ENCODE data around the gene PDE3A.

Gene PDE3A

DNA sequence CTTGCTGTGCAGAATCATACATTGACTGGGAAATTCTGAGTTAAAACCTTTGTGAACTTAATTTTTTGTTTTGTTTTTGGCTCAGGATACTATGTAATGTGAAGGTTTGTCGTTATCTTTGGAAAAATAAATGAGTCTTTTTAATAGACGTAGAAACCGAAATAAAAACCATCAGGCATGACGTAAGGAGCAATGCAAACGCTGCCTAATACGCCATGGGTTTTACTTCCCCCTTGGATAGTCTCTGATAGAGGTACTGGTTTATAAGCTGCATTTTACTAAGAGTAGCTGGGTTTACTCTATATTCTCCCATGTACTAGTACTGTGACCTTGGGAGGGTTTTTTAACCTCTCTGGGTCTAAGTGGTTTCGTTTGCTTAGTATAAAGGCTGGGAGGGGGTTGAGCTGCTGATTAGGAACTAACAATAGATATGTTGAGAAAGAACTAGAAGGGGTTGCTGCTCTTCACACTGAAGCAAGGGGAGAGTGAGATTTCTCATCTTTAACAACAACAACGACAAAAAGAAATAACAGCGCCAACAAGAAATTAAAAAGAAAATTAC, 260.0 kb downstream of the PDE3A start:
- no peak for DNase-seq

DNA sequence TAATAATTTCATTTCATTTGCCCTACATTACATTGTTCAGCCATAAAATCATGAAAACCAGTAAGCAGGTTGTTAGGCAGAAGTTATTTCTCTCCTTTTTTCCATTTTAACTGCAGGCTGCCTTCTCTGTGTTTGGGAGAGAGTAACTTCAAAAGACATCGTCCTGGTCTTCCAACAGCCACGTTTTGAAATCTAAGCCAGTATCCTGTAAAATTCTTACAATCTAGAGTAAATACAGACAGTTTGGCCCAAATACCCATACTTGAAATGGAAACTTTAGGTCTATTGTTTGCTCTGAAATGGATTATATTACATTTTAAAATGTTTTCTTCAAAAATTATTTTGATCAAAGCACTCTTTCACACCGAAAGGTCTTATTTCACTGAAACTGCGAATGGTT, 260.7 kb downstream of the PDE3A start:
- DNase-seq: no peak

DNA sequence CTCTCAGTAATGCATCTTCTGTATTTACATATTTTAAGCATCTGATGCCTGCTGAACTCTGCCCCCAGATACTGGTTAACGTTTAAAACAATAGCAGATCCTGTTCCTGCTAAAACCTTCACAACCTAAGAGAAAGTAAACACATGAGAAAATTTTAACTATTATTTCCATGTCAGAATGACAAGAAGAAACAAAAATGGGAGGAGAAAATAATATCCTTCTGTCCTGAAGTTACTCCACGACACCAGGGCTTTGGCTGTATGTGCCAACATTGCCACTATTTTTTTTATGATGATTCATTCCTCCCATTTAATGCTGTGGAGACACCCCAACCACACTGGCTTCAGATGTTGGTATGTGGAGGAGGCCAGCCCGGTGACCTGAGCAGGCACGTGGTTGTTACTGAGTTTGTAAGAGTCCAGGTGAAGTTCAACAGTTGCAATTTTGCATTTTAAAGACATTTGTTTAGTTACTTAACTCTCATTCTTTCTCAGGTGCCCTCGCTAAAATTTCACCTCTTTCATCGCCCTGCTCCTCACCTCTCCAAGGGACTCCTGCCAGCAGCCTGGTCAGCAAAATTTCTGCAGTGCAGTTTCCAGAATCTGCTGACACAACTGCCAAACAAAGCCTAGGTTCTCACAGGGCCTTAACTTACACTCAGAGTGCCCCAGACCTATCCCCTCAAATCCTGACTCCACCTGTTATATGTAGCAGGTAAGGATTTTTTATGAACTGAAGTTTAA, 261.2 kb downstream of the PDE3A start:
- DNase-seq: no peak

DNA sequence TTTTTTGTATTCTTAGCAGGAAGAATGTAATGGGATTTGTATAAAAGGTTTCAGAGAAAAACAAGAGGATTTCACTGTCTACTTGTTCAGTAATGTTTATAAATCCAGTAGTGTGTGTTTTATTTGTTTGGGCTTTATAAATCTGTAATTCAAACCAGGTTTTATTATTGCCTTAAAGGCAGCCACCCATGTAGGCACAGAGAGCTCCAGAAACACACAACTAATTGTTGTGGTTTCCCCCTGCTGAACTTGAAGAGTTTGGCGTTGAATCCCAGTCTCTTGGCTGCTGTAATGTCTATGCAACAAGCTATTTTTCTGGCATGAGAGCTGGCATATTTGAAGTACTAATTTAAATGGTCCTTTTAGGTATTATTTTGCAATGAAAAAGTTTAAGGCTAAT, 263.4 kb downstream of the PDE3A start:
- no peak for DNase-seq

DNA sequence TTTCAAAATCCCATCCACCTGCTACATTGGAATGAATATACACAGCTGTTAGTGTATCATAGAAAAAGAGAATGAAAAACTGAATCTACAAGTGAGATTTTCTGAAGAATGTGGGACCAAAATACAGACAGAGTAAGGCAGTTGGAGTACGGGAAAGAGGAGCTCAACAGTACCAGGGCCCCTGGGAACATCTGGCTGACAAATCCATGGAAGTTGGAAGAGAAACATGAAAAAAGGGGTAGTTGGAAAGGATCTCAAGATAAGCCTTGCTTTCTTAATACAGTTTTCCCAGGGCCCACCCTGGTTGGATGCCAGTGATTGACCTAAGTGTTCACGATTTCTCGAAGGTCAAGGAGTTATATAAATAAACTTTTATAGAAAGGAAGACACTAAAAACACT, 272.8 kb downstream of the PDE3A start:
- no peak for DNase-seq

DNA sequence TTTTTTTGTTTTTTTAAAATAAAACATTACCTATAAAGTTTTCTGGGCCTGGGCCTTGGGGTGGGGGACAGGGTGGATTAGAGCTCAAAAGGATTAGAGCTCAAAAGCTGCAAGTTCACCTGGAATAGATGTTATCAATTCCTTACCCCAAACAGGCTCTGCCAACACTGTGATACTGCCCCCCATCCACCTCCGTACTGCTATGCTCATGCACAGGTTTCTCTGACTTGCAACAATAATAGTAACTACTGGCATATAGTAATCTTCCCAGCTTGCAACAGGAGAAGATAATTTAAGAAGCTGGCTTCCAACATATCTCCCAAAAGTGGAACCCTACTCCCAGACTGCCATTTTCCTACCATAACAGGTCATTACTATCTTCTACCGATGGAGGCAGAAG, 275.5 kb downstream of the PDE3A start:
- no peak for DNase-seq

DNA sequence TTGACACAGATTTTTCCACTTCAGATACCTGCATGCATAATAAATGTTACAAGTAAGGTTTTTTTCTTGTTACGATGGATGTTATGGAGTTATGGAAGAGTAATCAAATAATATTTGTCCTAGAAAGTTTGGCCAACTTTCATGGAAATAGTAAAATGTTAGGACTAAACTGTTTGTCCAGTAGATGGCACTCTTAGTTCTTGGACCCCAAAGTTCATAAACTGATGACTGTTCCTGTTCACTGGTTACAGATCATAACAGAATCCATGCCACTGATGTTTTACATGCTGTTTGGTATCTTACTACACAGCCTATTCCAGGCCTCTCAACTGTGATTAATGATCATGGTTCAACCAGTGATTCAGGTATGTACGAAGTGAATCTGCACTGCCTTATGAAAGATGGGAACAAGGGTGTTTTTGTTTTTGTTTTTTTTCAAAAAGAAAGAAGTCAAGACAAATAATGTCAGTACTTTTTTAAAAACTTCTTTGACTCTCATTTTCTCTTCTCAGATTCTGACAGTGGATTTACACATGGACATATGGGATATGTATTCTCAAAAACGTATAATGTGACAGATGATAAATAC, 278.0 kb downstream of the PDE3A start:
- peak; percentile 54 for DNase-seq

DNA sequence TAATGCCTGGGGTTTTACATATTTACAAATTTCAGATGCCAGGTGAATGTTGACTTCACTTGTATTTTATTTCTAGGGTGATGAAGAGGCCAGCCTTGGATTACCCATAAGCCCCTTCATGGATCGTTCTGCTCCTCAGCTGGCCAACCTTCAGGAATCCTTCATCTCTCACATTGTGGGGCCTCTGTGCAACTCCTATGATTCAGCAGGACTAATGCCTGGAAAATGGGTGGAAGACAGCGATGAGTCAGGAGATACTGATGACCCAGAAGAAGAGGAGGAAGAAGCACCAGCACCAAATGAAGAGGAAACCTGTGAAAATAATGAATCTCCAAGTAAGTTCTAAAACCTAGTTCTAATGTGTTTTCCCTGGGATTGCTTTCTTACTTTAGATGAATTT, 285.5 kb downstream of the PDE3A start:
- DNase-seq: no peak

DNA sequence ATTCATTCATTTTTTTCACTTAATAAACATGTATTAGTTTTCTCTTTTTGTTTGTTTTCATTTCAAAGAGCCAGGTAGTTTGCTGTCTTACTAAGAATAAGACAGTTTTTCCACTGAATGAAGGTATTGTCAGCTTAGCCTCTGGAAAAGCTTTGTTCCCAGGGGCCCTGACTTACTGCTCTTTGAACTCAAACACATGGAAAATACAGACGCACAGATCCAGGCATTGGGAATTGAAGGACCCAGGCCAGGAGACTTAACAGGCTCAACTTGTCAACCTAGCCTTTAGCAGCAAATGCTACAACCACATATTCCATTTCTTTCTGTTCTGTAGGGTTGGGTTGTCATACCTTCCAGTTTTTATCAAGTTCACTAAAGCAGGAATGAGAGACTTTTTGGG, 288.3 kb downstream of the PDE3A start:
- no peak for DNase-seq

DNA sequence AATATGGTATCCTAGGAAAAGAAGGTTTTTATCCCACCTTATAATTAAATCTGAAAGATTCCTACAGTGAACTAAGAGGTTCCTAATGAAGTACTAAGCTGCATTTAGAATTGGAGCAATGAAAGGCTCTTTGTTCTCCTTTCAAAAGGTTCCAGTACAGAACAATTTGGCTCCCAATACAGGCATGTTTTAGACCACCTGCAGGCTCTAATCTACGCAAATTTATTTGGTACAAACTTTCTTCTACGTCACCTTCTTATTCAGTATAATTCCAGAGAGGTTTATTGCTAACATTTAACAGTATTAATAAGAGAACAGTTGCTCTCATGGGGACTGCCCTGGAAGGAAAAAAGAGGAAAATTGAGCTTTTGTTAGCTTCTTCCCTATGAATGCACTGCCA, 289.2 kb downstream of the PDE3A start:
- peak; percentile 34 for DNase-seq

DNA sequence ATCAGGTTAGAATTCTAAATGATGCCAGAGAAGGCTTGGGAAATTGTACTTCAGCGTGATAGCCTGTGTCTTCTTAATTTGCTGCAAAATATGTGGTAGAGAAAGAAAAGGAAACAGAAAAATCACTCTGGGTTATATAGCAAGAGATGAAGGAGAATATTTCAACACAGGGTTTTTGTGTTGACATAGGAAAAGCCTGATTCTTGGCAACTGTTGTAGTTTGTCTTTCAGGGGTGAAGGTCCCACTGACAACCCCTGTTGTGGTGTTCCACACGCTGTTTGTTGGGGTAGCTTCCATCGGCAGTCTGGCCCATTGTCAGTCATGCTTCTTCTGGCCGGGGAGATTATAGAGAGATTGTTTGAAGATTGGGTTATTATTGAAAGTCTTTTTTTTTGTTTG, 313.0 kb downstream of the PDE3A start:
- DNase-seq: no peak

DNA sequence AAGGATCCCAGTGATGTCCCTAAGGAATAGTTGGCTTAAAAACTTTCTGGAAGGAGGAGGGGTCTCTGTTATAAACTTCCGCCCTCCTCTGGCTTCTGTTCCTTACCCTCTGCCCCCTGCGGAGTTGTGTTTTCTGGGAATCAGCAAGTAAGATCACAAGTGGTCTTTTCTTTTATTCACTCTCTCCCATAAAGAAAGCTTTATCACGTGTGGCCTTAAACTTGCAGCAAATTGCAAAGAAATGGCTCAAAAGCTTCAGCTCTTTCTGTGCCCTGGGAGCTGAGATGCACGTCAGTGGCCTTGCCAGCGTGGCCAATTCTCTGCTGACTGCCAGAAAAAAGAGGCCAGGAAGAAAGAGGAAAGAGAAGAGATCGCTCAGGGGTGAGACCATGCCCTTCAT, 326.9 kb downstream of the PDE3A start, which contains the start of gene SLCO1C1:
TSS of gene SLCO1C1 (plus strand) at position 101 of the 400 bp plus-strand sequence. CDS start 4,245 bp downstream, outside the sequence.
- DNase-seq: peak; percentile 35

DNA sequence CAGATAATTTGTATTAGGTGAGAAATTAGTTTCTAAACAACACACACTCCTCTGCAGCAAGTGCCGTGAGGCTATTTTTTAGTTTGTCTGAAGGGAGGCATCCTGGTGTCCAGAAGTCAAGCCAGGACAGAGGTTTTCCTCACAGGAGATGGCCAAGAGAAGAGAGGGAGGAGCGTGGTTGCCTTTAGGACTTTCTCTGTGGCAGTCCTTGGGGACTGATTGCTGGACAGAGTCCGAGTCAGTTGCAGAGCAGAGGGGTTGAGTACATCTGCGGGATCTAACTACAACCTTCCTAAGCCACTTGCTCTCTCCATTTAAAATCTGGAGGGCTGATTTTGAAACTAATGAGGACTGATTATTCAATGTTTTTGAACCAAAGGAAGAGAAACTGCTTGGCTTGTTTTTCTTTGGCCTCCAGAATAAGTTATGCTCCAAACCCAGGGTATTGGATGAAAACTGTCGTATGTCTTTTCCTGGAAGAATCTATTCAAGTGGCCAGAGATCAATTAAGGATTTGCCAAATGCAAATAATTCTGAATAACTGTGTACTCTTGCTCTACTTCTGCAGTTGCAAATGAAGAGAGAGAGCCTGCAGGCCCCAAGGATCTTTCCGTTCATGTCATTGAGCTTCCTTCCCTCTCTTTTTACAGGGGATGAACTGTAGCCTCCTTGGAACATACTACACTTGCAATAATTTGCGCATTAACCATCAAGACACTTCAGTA, 328.0 kb downstream of the PDE3A start:
- no peak for DNase-seq

DNA sequence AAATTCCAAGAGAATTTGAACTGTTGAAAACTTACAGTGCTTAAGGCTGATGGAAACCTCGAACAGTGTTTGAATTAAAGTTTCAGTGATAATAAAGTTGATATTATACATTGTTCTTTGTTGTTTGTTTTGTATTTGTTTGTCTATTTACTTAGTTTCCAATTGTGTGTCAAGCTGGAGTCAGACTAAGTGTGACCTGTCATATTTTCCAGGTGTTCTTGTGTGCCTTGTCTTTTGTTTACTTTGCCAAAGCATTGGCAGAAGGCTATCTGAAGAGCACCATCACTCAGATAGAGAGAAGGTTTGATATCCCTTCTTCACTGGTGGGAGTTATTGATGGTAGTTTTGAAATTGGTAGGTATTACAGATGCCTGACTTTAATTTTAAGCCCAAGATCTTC, 332.8 kb downstream of the PDE3A start:
- DNase-seq: no peak

DNA sequence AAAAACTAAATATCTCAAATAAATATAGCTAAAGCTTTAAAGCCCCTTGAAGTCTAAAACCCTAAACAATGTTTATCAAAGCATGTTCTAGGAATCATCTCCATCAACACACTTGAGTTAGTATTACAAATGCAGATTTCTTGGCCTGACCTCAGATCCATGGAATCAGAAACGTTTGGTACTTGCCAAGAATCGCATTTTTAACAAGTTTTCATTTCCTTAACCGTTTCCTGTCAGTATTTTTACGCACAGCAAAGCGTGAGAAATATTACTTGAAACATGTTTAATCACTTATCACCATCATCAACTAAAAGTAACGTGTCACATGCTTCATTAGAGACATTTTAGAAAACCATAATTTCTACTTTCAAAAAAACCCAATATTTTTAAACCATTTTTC, 336.5 kb downstream of the PDE3A start:
- no peak for DNase-seq

DNA sequence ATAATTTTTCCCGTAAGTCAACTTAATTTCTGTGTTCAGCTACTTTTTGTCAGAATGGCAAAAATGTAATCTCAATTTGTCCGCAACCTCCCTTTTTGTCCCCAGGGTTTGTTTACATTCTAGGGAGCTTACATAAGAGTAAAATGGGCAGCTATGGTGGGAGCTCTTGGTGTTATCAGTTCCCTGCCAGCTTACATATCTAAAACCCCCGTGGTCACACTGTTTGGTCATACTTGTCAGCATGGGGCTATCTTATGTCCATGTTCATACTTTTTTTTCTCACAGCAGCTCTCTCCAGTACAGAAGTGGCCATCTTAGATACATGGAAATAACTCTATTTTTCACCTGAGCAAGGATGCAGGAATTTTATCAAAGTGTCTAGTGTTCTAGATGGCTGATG, 343.5 kb downstream of the PDE3A start:
- no peak for DNase-seq

DNA sequence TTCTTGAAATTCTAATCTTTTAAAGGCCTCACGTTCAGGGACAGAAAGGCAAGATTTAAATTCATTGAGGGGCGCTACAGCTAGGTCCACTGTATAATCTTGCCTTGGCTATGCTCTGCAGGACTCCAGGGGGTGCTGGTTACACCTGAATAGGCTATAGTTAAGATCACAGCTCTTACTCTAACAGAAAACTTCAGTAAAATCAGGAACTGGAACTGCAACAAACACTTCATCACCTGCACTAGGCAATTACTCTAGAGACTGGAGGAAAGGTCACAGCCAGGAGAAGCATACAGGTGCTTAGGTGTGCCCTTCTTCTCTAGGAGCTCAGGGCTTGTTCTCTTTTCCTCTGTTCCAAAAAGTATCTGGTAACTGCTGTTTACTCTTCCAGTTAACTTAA, 347.7 kb downstream of the PDE3A start:
- no peak for DNase-seq

DNA sequence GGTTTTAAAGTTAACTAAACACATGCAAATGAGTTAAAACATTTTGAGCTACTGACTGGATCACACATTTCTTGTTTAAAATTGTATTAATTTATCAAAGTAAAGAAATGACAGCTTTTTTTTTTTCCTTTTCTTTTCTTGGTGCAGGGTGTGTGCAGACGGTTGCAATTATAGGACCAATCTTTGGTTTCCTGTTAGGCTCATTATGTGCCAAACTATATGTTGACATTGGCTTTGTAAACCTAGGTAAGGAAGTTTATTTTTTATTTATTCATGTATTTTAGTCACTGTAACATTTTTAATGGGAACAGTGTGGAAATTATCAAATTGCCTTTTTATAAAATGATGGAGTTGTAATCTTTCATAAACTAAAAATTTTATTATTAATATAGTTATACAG, 348.6 kb downstream of the PDE3A start:
- DNase-seq: no peak

DNA sequence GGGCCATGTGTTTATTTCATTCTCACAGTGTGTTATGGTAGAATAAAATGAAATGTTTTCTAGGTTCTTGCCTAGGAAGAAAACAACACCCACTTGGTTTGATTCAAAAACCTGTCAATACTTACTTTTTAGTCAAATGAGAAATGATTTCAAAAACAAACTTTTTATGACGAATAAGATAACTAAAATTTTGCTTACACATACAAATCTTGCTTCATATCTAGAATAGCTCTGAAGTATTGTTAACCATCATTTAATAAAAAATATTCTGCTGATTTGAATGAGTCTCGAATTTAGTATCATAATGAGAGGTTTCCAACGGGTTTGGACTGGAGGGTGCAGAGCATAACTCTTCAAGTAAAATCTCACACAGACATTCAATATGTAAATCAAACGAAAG, 350.0 kb downstream of the PDE3A start:
- DNase-seq: no peak

DNA sequence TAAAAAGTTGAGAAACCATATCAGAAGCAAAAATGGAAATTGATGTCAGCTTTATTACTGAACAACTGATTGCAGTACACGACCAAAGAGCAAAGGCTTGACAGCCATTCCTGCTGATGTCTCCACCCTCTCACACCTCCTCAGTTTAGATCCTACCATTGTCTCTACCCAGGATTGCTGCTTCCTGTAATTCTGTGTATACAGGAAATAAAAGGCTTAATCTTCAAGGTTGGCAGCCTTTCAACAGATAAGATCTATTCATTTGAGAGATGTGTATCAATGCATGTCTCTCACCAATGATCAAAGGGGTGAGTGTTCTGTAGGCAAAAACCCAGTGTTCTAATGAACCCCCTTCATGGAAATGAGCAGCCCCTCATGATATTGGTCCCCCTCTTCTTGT, 353.8 kb downstream of the PDE3A start:
- DNase-seq: no peak

DNA sequence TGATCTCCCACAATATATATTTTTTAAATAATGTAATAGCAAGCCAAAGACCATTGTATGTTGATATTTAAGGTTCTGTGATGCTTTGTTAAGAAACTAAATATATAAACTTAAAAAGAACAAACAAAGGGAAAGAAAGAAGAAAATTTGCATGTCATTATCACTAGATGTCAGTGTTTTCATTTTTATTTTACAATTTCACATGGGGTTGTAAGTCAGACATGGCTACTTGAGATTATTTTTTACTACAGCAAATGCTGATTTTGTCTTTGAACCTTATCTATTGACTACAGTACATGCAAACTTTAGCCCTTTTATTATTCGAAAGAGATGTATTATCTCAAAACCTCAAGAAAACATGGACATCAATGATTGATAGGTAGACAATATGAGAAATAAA, 362.9 kb downstream of the PDE3A start:
- no peak for DNase-seq
